ENCODE measurements around the gene UBALD1. TPM values are rescaled to one million over a fixed set of nuclear protein-coding genes. Genes with fewer than 3 reads are reported as not detected.
"Not testable (repeated sequence)": the region's sequence is repeated elsewhere in the genome, so short reads cannot be mapped to it uniquely, and the experiment has no call there.

Gene UBALD1
- total RNA-seq, 1 experiment from 2014 or later, result 42.1 TPM

GRCh38 chr16:4654011-4654963, 39.6 kb upstream of the UBALD1 start:
- TF ChIP-seq CTCF (IDR thresholded peaks at IDR 0.05; ENCODE audit: unreplicated experiment), result no peak
- Mint-ChIP-seq H3K36me3 (ENCODE audit: insufficient read depth, unreplicated experiment) (peaks cover 69% of the 10 kb centered on the region), H3K27me3 (ENCODE audit: insufficient read depth, unreplicated experiment) (no peaks in the 10 kb centered on the region), H3K9me3 (ENCODE audit: unreplicated experiment) (no peaks in the 10 kb centered on the region), H3K4me3 (ENCODE audit: unreplicated experiment) (no peak overlapping the region), H3K4me1 (ENCODE audit: insufficient read depth, unreplicated experiment) (no peaks in the 10 kb centered on the region), H3K27ac (ENCODE audit: low read depth, unreplicated experiment) (no peak overlapping the region)
- POLR2A ChIA-PET, result no interaction called here
- CTCF ChIA-PET, result interaction anchor here (0.6 to 1.1 kb wide), 4 partner anchors 24 to 136 kb away, joined by 4 to 6 read pairs (median 4); partner anchors contain the start of gene MGRN1
- no TSS peak for BruUV-seq (replicated peaks)
- intact Hi-C loops (cut with micrococcal nuclease), result no loop called here
- DNase-seq (ENCODE audit: unreplicated experiment), result no peak

GRCh38 chr16:4652561-4652960, 37.9 kb upstream of the UBALD1 start:
- POLR2A ChIA-PET, result no interaction called here
- no peak for TF ChIP-seq CTCF (IDR thresholded peaks at IDR 0.05; ENCODE audit: unreplicated experiment)
- Mint-ChIP-seq H3K4me1 (ENCODE audit: insufficient read depth, unreplicated experiment) (no peaks in the 10 kb centered on the region), H3K27me3 (ENCODE audit: insufficient read depth, unreplicated experiment) (no peaks in the 10 kb centered on the region), H3K9me3 (ENCODE audit: unreplicated experiment) (no peaks in the 10 kb centered on the region), H3K27ac (ENCODE audit: low read depth, unreplicated experiment) (no peak overlapping the region), H3K4me3 (ENCODE audit: unreplicated experiment) (no peak overlapping the region), H3K36me3 (ENCODE audit: insufficient read depth, unreplicated experiment) (peaks cover 54% of the 10 kb centered on the region)
- intact Hi-C loops (cut with micrococcal nuclease), result no loop called here
- CTCF ChIA-PET, result interaction anchor here (0.6 kb wide), 1 partner anchor 24 kb away, joined by 3 read pairs; no protein-coding TSS in a partner anchor
- no peak for DNase-seq (ENCODE audit: unreplicated experiment)
- no TSS peak for BruUV-seq (replicated peaks)

GRCh38 chr16:4651827-4652226, 37.1 kb upstream of the UBALD1 start:
- ChIA-PET POLR2A (no interaction called here), CTCF (interaction anchor here (0.8 to 1.9 kb wide), 4 partner anchors 9 to 19 kb away, joined by 3 to 9 read pairs (median 6); no protein-coding TSS in a partner anchor)
- intact Hi-C loops (cut with micrococcal nuclease), result no loop called here
- no peaks in the 10 kb centered on the region for H3K9me3 Mint-ChIP-seq (ENCODE audit: unreplicated experiment)
- no peaks in the 10 kb centered on the region for H3K27me3 Mint-ChIP-seq (ENCODE audit: insufficient read depth, unreplicated experiment)
- BruUV-seq (replicated peaks), result no TSS peak
- H3K36me3 Mint-ChIP-seq (ENCODE audit: insufficient read depth, unreplicated experiment), result peaks cover 47% of the 10 kb centered on the region
- H3K4me1 Mint-ChIP-seq (ENCODE audit: insufficient read depth, unreplicated experiment), result no peaks in the 10 kb centered on the region
- DNase-seq (ENCODE audit: unreplicated experiment), result no peak
- TF ChIP-seq CTCF (IDR thresholded peaks at IDR 0.05; ENCODE audit: unreplicated experiment), result no peak
- no peak overlapping the region for H3K27ac Mint-ChIP-seq (ENCODE audit: low read depth, unreplicated experiment)
- H3K4me3 Mint-ChIP-seq (ENCODE audit: unreplicated experiment), result no peak overlapping the region

- H3K9me3 Mint-ChIP-seq (ENCODE audit: unreplicated experiment); H3K27me3 Mint-ChIP-seq (ENCODE audit: insufficient read depth, unreplicated experiment): not testable (repeated sequence)
- CTCF ChIA-PET, result interaction anchor here (0.6 to 1.9 kb wide), 16 partner anchors 9 to 576 kb away, joined by 3 to 9 read pairs (median 6); partner anchors contain the start of genes C16orf96 and MGRN1
Measured at GRCh38 chr16:4650443-4651074, 35.9 kb upstream of the UBALD1 start.

More at GRCh38 chr16:4650443-4651074, 35.9 kb upstream of the UBALD1 start:
- POLR2A ChIA-PET, result interaction anchor here (1.8 kb wide), 1 partner anchor 24 kb away, joined by 8 read pairs; no protein-coding TSS in a partner anchor
- peak; percentile 79 for DNase-seq (ENCODE audit: unreplicated experiment)
- H3K36me3 Mint-ChIP-seq (ENCODE audit: insufficient read depth, unreplicated experiment), result peaks cover 46% of the 10 kb centered on the region
- intact Hi-C loops (cut with micrococcal nuclease); H3K4me1 Mint-ChIP-seq (ENCODE audit: insufficient read depth, unreplicated experiment); H3K4me3 Mint-ChIP-seq (ENCODE audit: unreplicated experiment); BruUV-seq (replicated peaks); H3K27ac Mint-ChIP-seq (ENCODE audit: low read depth, unreplicated experiment): not testable (repeated sequence)
- peak; percentile 82 for TF ChIP-seq CTCF (IDR thresholded peaks at IDR 0.05; ENCODE audit: unreplicated experiment)
